IMR-90 (cell line): ENCODE measurements around the gene RALGPS2. TPM values are rescaled to one million over a fixed set of nuclear protein-coding genes. Genes with fewer than 3 reads are reported as not detected.
A peak's percentile ranks its signal among the peaks of the same experiment; 100 is the strongest.

Source experiments
- ATAC-seq: fragments of 200-7000 bp; cut with Tn5 transposase; 2 replicates; pipeline ENCODE4 v1.9.1; 2020; ENCODE audit warnings: low read depth, mild to moderate bottlenecking, moderate library complexity
- BruUV-seq: library from RNA; stranded (reverse); fragments of 400-500 nt; replicated peaks from 2 replicates; lab custom pipeline; 2021; lab: Mats Ljungman, UMichigan
- CTCF ChIA-PET: fragments of 300-600 bp; formaldehyde crosslinking; extraction: SDS; loops from one replicate; lab custom pipeline; 2021; ENCODE audit warnings: antibody characterized with exemption; lab: Yijun Ruan, JAX
- POLR2A ChIA-PET: fragments of 300-600 bp; sonication (Branson Sonifier 250); formaldehyde crosslinking; loops from one replicate; lab custom pipeline; 2022; ENCODE audit warnings: antibody characterized with exemption; ENCODE audit not compliant: unreplicated experiment; lab: Charles Lee
- DNase-seq: peaks from one replicate; pipeline ENCODE4 v3.0.0; 2013
- H2AFZ ChIP-seq: replicated peaks from 2 replicates; pipeline ENCODE3; 2013; ENCODE audit warnings: low read length, mild to moderate bottlenecking; ENCODE audit not compliant: poor library complexity
- H2AK5ac ChIP-seq: 2 replicates; pipeline ENCODE4 v1.6.1; 2013; ENCODE audit warnings: low read depth, low read length, inconsistent platforms
- H2AK9ac ChIP-seq: replicated peaks from 2 replicates; pipeline ENCODE3; 2013; ENCODE audit warnings: mild to moderate bottlenecking, low read depth, low read length, moderate library complexity; ENCODE audit not compliant: poor library complexity
- H2BK120ac ChIP-seq: 2 replicates; pipeline ENCODE4 v1.6.1; 2013; ENCODE audit warnings: low read depth, low read length, inconsistent platforms
- H2BK15ac ChIP-seq: 3 replicates; pipeline ENCODE4 v1.6.1; 2013; ENCODE audit warnings: low read depth, low read length, inconsistent platforms
- H2BK20ac ChIP-seq: 2 replicates; pipeline ENCODE4 v1.6.1; 2013; ENCODE audit warnings: low read depth, mild to moderate bottlenecking, inconsistent platforms, low read length, moderate library complexity
- H2BK5ac ChIP-seq: 2 replicates; pipeline ENCODE4 v1.6.1; 2013; ENCODE audit warnings: mild to moderate bottlenecking, low read depth, low read length, inconsistent platforms; ENCODE audit not compliant: poor library complexity, severe bottlenecking
- H3K14ac ChIP-seq: replicated peaks from 2 replicates; pipeline ENCODE4 v1.6.1; 2013; ENCODE audit warnings: low read depth, low read length, inconsistent platforms
- H3K18ac ChIP-seq: 2 replicates; pipeline ENCODE4 v1.6.1; 2013; ENCODE audit warnings: low read depth, low read length, control low read depth
- H3K23ac ChIP-seq: 2 replicates; pipeline ENCODE4 v1.6.1; 2013; ENCODE audit warnings: low read depth, low read length, inconsistent platforms
- H3K27ac ChIP-seq: 2 replicates; pipeline ENCODE4 v1.5.1; 2013; ENCODE audit warnings: mild to moderate bottlenecking, control low read depth, low read length; ENCODE audit not compliant: insufficient read depth
- H3K27me3 ChIP-seq: 2 replicates; pipeline ENCODE4 v1.6.1; 2013; ENCODE audit warnings: low read length; ENCODE audit not compliant: control insufficient read depth, insufficient read depth
- H3K36me3 ChIP-seq: 2 replicates; pipeline ENCODE4 v1.6.1; 2013; ENCODE audit warnings: low read length, mixed read lengths; ENCODE audit not compliant: control insufficient read depth, insufficient read depth
- H3K4ac ChIP-seq: 2 replicates; pipeline ENCODE4 v1.6.1; 2013; ENCODE audit warnings: low read depth, low read length, inconsistent platforms
- H3K4me1 ChIP-seq: 2 replicates; pipeline ENCODE4 v1.6.1; 2013; ENCODE audit warnings: low read length, mixed read lengths; ENCODE audit not compliant: control insufficient read depth, insufficient read depth
- H3K4me2 ChIP-seq: 2 replicates; pipeline ENCODE4 v1.6.1; 2013; ENCODE audit warnings: low read depth, mild to moderate bottlenecking, control low read depth, low read length, moderate library complexity
- H3K4me3 ChIP-seq: 2 replicates; pipeline ENCODE4 v1.5.1; 2013; ENCODE audit warnings: low read depth, mild to moderate bottlenecking, control low read depth, low read length, moderate library complexity; ENCODE audit not compliant: insufficient read depth
- H3K56ac ChIP-seq: 2 replicates; pipeline ENCODE4 v1.6.1; 2013; ENCODE audit warnings: low read length, inconsistent platforms; ENCODE audit not compliant: insufficient read depth; ENCODE audit errors: extremely low read depth
- H3K79me1 ChIP-seq, 2 experiments: 2 replicates each; pipeline ENCODE4 v1.6.1; 2013; ENCODE audit warnings: low read length in 2 of 2, inconsistent platforms in 1 of 2, low read depth in 1 of 2
- H3K9ac ChIP-seq: 2 replicates; pipeline ENCODE4 v1.6.1; 2013; ENCODE audit warnings: low read depth, low read length, control low read depth
- H3K9me1 ChIP-seq: 2 replicates; pipeline ENCODE4 v1.6.1; 2013; ENCODE audit warnings: low read length, inconsistent platforms; ENCODE audit not compliant: insufficient read depth
- H3K9me3 ChIP-seq: 2 replicates; pipeline ENCODE4 v1.6.1; 2013; ENCODE audit warnings: low read length; ENCODE audit not compliant: control insufficient read depth, insufficient read depth
- H4K20me1 ChIP-seq: 2 replicates; pipeline ENCODE4 v1.6.1; 2013; ENCODE audit warnings: low read length, inconsistent platforms; ENCODE audit not compliant: insufficient read depth
- H4K5ac ChIP-seq: 2 replicates; pipeline ENCODE4 v1.6.1; 2013; ENCODE audit warnings: mild to moderate bottlenecking, low read depth, low read length, control low read depth
- H4K8ac ChIP-seq, 2 experiments: 2 replicates each; pipeline ENCODE4 v1.6.1; 2013; ENCODE audit warnings: low read depth in 2 of 2, low read length in 2 of 2, control low read depth in 1 of 2, inconsistent platforms in 1 of 2
- H4K91ac ChIP-seq: 2 replicates; pipeline ENCODE4 v1.6.1; 2013; ENCODE audit warnings: low read depth, low read length, inconsistent platforms; ENCODE audit not compliant: insufficient read depth
- BHLHE40 ChIP-seq: fragments of 150-350 bp; IDR thresholded peaks from 2 replicates; pipeline ENCODE4 v1.6.1; 2016; ENCODE audit warnings: mild to moderate bottlenecking, low read depth, low read length
- CEBPB ChIP-seq: IDR thresholded peaks from 2 replicates; pipeline ENCODE4 v1.6.1; 2012; ENCODE audit warnings: low read depth, low read length, improper control_type of control experiment
- CHD1 ChIP-seq: IDR thresholded peaks from 2 replicates; pipeline ENCODE4 v1.6.1; 2012; ENCODE audit warnings: low read depth, low read length, improper control_type of control experiment
- FOS ChIP-seq: fragments of 150-350 bp; IDR thresholded peaks from 2 replicates; pipeline ENCODE4 v1.6.1; 2016; ENCODE audit warnings: low read depth, low read length
- MAFK ChIP-seq: IDR thresholded peaks from 2 replicates; pipeline ENCODE4 v1.6.1; 2012; ENCODE audit warnings: low read depth, low read length, improper control_type of control experiment
- MAZ ChIP-seq: IDR thresholded peaks from 2 replicates; pipeline ENCODE4 v1.6.1; 2012; ENCODE audit warnings: low read depth, mild to moderate bottlenecking, low read length, improper control_type of control experiment, moderate library complexity, borderline replicate concordance
- MXI1 ChIP-seq: IDR thresholded peaks from 2 replicates; pipeline ENCODE4 v1.6.1; 2012; ENCODE audit warnings: low read depth, mild to moderate bottlenecking, low read length, moderate library complexity, borderline replicate concordance
- NFE2L2 ChIP-seq: fragments of 150-350 bp; IDR thresholded peaks from 2 replicates; pipeline ENCODE4 v1.6.1; 2016; ENCODE audit warnings: low read depth, mild to moderate bottlenecking, low read length
- POLR2A ChIP-seq: IDR thresholded peaks from 2 replicates; pipeline ENCODE4 v1.6.1; 2012; ENCODE audit warnings: mild to moderate bottlenecking, low read depth, low read length
- RAD21 ChIP-seq: IDR thresholded peaks from 2 replicates; pipeline ENCODE4 v1.6.1; 2012; ENCODE audit warnings: low read length, improper control_type of control experiment
- RCOR1 ChIP-seq: IDR thresholded peaks from 2 replicates; pipeline ENCODE4 v1.6.1; 2012; ENCODE audit warnings: mild to moderate bottlenecking, low read length, improper control_type of control experiment; ENCODE audit not compliant: insufficient replicate concordance
- RFX5 ChIP-seq: IDR thresholded peaks from 2 replicates; pipeline ENCODE4 v1.8.0; 2012; ENCODE audit warnings: low read depth, mild to moderate bottlenecking, low read length, moderate library complexity
- SMC3 ChIP-seq: fragments of 150-350 bp; IDR thresholded peaks from 2 replicates; pipeline ENCODE4 v1.6.1; 2016; ENCODE audit warnings: low read depth, mild to moderate bottlenecking, antibody characterized with exemption, low read length, moderate library complexity
- WGBS, 2 experiments: methylation state at CpG; one replicate each; pipeline versions ENCODE4 v1.1.5 to v1.1.7; 2013; ENCODE audit warnings: missing lambda C conversion rate in 2 of 2; ENCODE audit not compliant: insufficient read length in 1 of 2; ENCODE audit errors: extremely low coverage in 2 of 2; 5-methylcytosine and 5-hydroxymethylcytosine counted together
- dilution Hi-C: fragments of 300-500 bp; cut with HindIII; formaldehyde crosslinking; loops from one replicate; pipeline ENCODE4 v1.14.3; 2018; ENCODE audit warnings: low sequenced_read_pairs; ENCODE audit not compliant: unreplicated experiment
- in situ Hi-C: fragments of 300-500 bp; cut with MboI; formaldehyde crosslinking; loops from 3 replicates; pipeline ENCODE4 v1.14.3; 2019; ENCODE audit warnings: low sequenced_read_pairs, inconsistent platforms, mixed read lengths
- intact Hi-C: fragments of 100-400 bp; cut with micrococcal nuclease; formaldehyde crosslinking; loops from 2 replicates; pipeline ENCODE4 v1.10.0; 2022
- polyA plus RNA-seq, 3 experiments: library from polyadenylated mRNA; depleted of rRNA; stranded (reverse); fragments of >200 nt; gene quantifications; 2 replicates each; pipeline ENCODE4 v1.2.3, GENCODE V29; 2012; ENCODE audit warnings: low replicate concordance in 1 of 3
- total RNA-seq: library from RNA; depleted of rRNA; stranded (reverse); fragments of >200 nt; gene quantifications from 2 replicates; pipeline ENCODE4 v1.2.3, GENCODE V29; 2012
- TF ChIP-seq, protein P1 (sequence below): conservative IDR thresholded peaks from 2 replicates; pipeline ENCODE4 v1.5.1; 2012; ENCODE audit warnings: mild to moderate bottlenecking, low read depth, low read length, improper control_type of control experiment
- TF ChIP-seq, protein P2 (sequence below): fragments of 150-350 bp; IDR thresholded peaks from 2 replicates; pipeline ENCODE4 v1.6.1; 2016; ENCODE audit warnings: low read depth, mild to moderate bottlenecking, low read length, moderate library complexity, borderline replicate concordance
- TF ChIP-seq, protein P3 (sequence below): fragments of 150-350 bp; IDR thresholded peaks from 2 replicates; pipeline ENCODE4 v1.6.1; 2017; ENCODE audit warnings: mild to moderate bottlenecking, antibody characterized with exemption, low read length, low read depth

The RALGPS2 gene
- total and polyA plus RNA-seq, 2 of the 4 experiments (the other 2 are of a cell fraction) = 13.8 to 148 TPM

DNA sequence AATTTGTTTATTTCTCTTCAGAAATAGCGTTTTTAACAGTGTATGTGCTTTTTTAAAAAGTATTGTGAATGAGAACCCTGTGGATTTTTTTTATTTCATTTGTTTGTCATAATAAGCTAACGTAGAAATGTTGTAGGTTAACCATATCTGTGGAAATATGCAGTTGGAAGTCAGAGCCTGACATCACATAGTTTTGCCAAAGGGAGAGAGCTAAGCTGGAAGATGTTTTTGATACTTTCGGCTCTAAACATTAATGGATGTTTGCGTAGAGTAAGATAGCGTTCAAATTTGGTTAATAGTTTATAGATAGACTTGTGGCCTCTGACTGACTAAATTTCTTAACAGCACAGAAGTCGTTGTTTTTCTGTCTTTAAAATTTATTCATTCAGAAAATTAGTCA, 193.3 kb downstream of the RALGPS2 start:
- intact Hi-C loops (no loop called here), dilution Hi-C loops (no loop called here), in situ Hi-C loops (no loop called here)
- POLR2A ChIA-PET = no interaction called here
- no peak for TF ChIP-seq POLR2A
- TF ChIP-seq RAD21 = no peak
- TF ChIP-seq CEBPB = no peak
- TF ChIP-seq, protein P1, sequence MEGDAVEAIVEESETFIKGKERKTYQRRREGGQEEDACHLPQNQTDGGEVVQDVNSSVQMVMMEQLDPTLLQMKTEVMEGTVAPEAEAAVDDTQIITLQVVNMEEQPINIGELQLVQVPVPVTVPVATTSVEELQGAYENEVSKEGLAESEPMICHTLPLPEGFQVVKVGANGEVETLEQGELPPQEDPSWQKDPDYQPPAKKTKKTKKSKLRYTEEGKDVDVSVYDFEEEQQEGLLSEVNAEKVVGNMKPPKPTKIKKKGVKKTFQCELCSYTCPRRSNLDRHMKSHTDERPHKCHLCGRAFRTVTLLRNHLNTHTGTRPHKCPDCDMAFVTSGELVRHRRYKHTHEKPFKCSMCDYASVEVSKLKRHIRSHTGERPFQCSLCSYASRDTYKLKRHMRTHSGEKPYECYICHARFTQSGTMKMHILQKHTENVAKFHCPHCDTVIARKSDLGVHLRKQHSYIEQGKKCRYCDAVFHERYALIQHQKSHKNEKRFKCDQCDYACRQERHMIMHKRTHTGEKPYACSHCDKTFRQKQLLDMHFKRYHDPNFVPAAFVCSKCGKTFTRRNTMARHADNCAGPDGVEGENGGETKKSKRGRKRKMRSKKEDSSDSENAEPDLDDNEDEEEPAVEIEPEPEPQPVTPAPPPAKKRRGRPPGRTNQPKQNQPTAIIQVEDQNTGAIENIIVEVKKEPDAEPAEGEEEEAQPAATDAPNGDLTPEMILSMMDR = no peak
- no peak for TF ChIP-seq MXI1
- no peak for TF ChIP-seq MAFK
- TF ChIP-seq, protein P2, sequence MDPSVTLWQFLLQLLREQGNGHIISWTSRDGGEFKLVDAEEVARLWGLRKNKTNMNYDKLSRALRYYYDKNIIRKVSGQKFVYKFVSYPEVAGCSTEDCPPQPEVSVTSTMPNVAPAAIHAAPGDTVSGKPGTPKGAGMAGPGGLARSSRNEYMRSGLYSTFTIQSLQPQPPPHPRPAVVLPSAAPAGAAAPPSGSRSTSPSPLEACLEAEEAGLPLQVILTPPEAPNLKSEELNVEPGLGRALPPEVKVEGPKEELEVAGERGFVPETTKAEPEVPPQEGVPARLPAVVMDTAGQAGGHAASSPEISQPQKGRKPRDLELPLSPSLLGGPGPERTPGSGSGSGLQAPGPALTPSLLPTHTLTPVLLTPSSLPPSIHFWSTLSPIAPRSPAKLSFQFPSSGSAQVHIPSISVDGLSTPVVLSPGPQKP = no peak
- TF ChIP-seq FOS = no peak
- no peak for TF ChIP-seq BHLHE40
- TF ChIP-seq MAZ = no peak
- no peak for TF ChIP-seq RCOR1
- TF ChIP-seq CHD1 = no peak
- no peak for TF ChIP-seq RFX5
- TF ChIP-seq, protein P3, sequence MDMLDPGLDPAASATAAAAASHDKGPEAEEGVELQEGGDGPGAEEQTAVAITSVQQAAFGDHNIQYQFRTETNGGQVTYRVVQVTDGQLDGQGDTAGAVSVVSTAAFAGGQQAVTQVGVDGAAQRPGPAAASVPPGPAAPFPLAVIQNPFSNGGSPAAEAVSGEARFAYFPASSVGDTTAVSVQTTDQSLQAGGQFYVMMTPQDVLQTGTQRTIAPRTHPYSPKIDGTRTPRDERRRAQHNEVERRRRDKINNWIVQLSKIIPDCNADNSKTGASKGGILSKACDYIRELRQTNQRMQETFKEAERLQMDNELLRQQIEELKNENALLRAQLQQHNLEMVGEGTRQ = no peak
- no peak for TF ChIP-seq SMC3
- no peak for TF ChIP-seq NFE2L2
- CTCF ChIA-PET = interaction anchor here (0.6 to 1.1 kb wide), 3 partner anchors 33 to 994 kb away, joined by 3 to 4 read pairs (median 3); no protein-coding TSS in a partner anchor
- Histone ChIP-seq H4K5ac (no peak overlapping the region), H2BK20ac (no peak overlapping the region), H4K20me1 (no peaks in the 10 kb centered on the region), H3K9me3 (no peaks in the 10 kb centered on the region), H4K91ac (no peak overlapping the region), H3K36me3 (peaks cover 23% of the 10 kb centered on the region), H3K4me3 (no peak overlapping the region), H4K8ac (no peak overlapping the region), H3K4me1 (no peaks in the 10 kb centered on the region; the same call in 1 of the 2 replicates), H3K4me2 (no peak overlapping the region), H3K4ac (no peak overlapping the region), H3K27ac (no peak overlapping the region), H2BK120ac (no peak overlapping the region), H3K27me3 (no peaks in the 10 kb centered on the region), H3K56ac (no peak overlapping the region), H3K23ac (no peak overlapping the region), H2AK5ac (no peak overlapping the region), H3K14ac (no peak overlapping the region), H2AFZ (no peak overlapping the region), H2BK15ac (no peak overlapping the region), H3K79me1 (peaks cover 2 to 10% of the 10 kb centered on the region in 2 experiments; a peak in 2 of 4 replicates), H2BK5ac (no peak overlapping the region), H3K9ac (no peak overlapping the region), H2AK9ac (no peak overlapping the region), H3K18ac (no peak overlapping the region), H3K9me1 (peaks cover 4% of the 10 kb centered on the region)
- BruUV-seq = no TSS peak
- 44% methylated on average over 4 of the region's 6 CpGs; no CpG with 5 or more reads in 1 of the 2 experiments for WGBS, 2 experiments
- ATAC-seq (0 out of 2 replicates have a peak, but pooled peaks have one; percentile 27), DNase-seq (no peak)
